Gastroesophageal sphincter (tissue), 4 donors: ENCODE measurements around the gene AKAP17A. TPM values are rescaled to one million over a fixed set of nuclear protein-coding genes. Genes with fewer than 3 reads are reported as not detected.

ENCODE experiments used
- ATAC-seq: fragments of 150-250 bp; one replicate; pipeline ENCODE4 v1.9.1; 2016; ENCODE audit warnings: mild to moderate bottlenecking, moderate library complexity
- H3K27ac ChIP-seq, 4 donors: fragments of 200-600 bp; sonication (generic) in 3 of 4; 1 replicate in 3 of 4; 2 replicates in 1 of 4; pipeline ENCODE4 v1.5.1; 2016 to 2019
- H3K27me3 ChIP-seq: fragments of 200-600 bp; sonication (generic); one replicate; pipeline ENCODE4 v1.5.1; 2019
- H3K36me3 ChIP-seq, 2 donors: fragments of 200-600 bp; sonication (generic); one replicate each; pipeline ENCODE4 v1.5.1; 2019; ENCODE audit warnings: control low read depth in 1 of 2
- H3K4me1 ChIP-seq, 3 donors: fragments of 200-600 bp; sonication (generic); 1 replicate in 2 of 3; 2 replicates in 1 of 3; pipeline ENCODE4 v1.5.1; 2016 to 2019; ENCODE audit warnings: control low read depth in 2 of 3
- H3K4me3 ChIP-seq, 2 donors: fragments of 200-600 bp; sonication (generic); one replicate each; pipeline ENCODE4 v1.5.1; 2019; ENCODE audit warnings: mild to moderate bottlenecking in 1 of 2, moderate library complexity in 1 of 2
- H3K9me3 ChIP-seq, 3 donors: fragments of 200-600 bp; sonication (generic); one replicate each; pipeline ENCODE4 v1.5.1; 2017 to 2019; ENCODE audit warnings: control low read depth in 2 of 3
- CTCF ChIP-seq, 4 experiments: fragments of 200-600 bp in 2 of 4; fragments of 450-650 bp in 2 of 4; sonication (generic) in 1 of 4; IDR thresholded peaks; one replicate each; pipeline ENCODE4 v1.5.1; 2017 to 2019; ENCODE audit warnings: antibody characterized with exemption in 4 of 4, mild to moderate bottlenecking in 2 of 4, moderate library complexity in 2 of 4
- EP300 ChIP-seq: sonication (generic); formaldehyde crosslinking; IDR thresholded peaks from one replicate; pipeline ENCODE4 v1.6.1; 2017; ENCODE audit warnings: antibody characterized with exemption, mild to moderate bottlenecking
- POLR2A ChIP-seq, 2 donors: fragments of 450-650 bp; IDR thresholded peaks; one replicate each; pipeline ENCODE4 v1.6.1; 2017; ENCODE audit warnings: antibody characterized with exemption in 2 of 2, mild to moderate bottlenecking in 2 of 2, moderate library complexity in 1 of 2
- POLR2AphosphoS5 ChIP-seq: sonication (generic); formaldehyde crosslinking; IDR thresholded peaks from one replicate; pipeline ENCODE4 v1.6.1; 2017; ENCODE audit warnings: antibody characterized with exemption
- WGBS, 2 donors: methylation state at CpG; one replicate each; pipeline ENCODE4 v1.1.5; 2018; ENCODE audit warnings: low coverage in 1 of 2; 5-methylcytosine and 5-hydroxymethylcytosine counted together
- total RNA-seq, 4 donors: library from RNA; depleted of rRNA; stranded (reverse); fragments of >200 nt; gene quantifications; one replicate each; pipeline ENCODE4 v1.1.0, GENCODE V29; 2016

The AKAP17A gene
- total RNA-seq, 4 donors from 2014 or later: 18.1 to 40.8 (median 29.6) TPM

- H3K4me1 ChIP-seq: no peaks in the 10 kb centered on the region
- H3K27ac ChIP-seq: no peak overlapping the region
- 29 to 52% methylated on average over 2 of the region's 2 CpGs for WGBS, 2 donors
- H3K27me3 ChIP-seq: no peaks in the 10 kb centered on the region
- H3K9me3 ChIP-seq: no peaks in the 10 kb centered on the region
- H3K36me3 ChIP-seq: no peaks in the 10 kb centered on the region
- no peak for ATAC-seq
- no peak overlapping the region for H3K4me3 ChIP-seq
- TF ChIP-seq POLR2A (IDR thresholded peaks at IDR 0.05) (no peak), CTCF (IDR thresholded peaks at IDR 0.05) (no peak), EP300 (no peak), POLR2AphosphoS5 (no peak)
Observed at GRCh38 chrX:1577845-1578244, 13.6 kb upstream of the AKAP17A start.

GRCh38 chrX:1578511-1579173 is 12.8 kb upstream of the AKAP17A start:
- WGBS, 2 donors: 49% methylated on average over 4 of the region's 6 CpGs; no CpG with 5 or more reads in 1 of the 2 donors
- Histone ChIP-seq H3K27me3 (no peaks in the 10 kb centered on the region), H3K36me3 (no peaks in the 10 kb centered on the region), H3K4me1 (no peaks in the 10 kb centered on the region), H3K27ac (no peak overlapping the region), H3K4me3 (no peak overlapping the region), H3K9me3 (no peaks in the 10 kb centered on the region)
- TF ChIP-seq POLR2AphosphoS5 (no peak), EP300 (no peak), CTCF (IDR thresholded peaks at IDR 0.05) (no peak), POLR2A (IDR thresholded peaks at IDR 0.05) (no peak)
- no peak for ATAC-seq

GRCh38 chrX:1581132-1581531 is 10.3 kb upstream of the AKAP17A start:
- no peaks in the 10 kb centered on the region for H3K4me1 ChIP-seq
- ATAC-seq: no peak
- no peak overlapping the region for H3K4me3 ChIP-seq
- H3K27me3 ChIP-seq: peaks cover 4% of the 10 kb centered on the region
- 23 to 44% methylated on average over 4 of the region's 4 CpGs for WGBS, 2 donors
- peak; percentile 59 to 80 (median 68) for TF ChIP-seq CTCF (IDR thresholded peaks at IDR 0.05)
- no peak for TF ChIP-seq POLR2AphosphoS5
- H3K9me3 ChIP-seq: no peaks in the 10 kb centered on the region
- H3K36me3 ChIP-seq: no peaks in the 10 kb centered on the region
- H3K27ac ChIP-seq: no peak overlapping the region

GRCh38 chrX:1582686-1583437 is 8.5 kb upstream of the AKAP17A start:
- Histone ChIP-seq H3K9me3 (no peaks in the 10 kb centered on the region), H3K27ac (no peak overlapping the region), H3K4me3 (no peak overlapping the region), H3K27me3 (peaks cover 4% of the 10 kb centered on the region), H3K36me3 (no peaks in the 10 kb centered on the region), H3K4me1 (no peaks in the 10 kb centered on the region)
- ATAC-seq: no peak
- WGBS, 2 donors: 49 to 59% methylated on average over 14 to 24 of the region's 27 CpGs
- TF ChIP-seq POLR2A (IDR thresholded peaks at IDR 0.05) (no peak), EP300 (no peak), CTCF (IDR thresholded peaks at IDR 0.05) (no peak), POLR2AphosphoS5 (no peak)
